ENCODE data around the gene MVD.

DNA sequence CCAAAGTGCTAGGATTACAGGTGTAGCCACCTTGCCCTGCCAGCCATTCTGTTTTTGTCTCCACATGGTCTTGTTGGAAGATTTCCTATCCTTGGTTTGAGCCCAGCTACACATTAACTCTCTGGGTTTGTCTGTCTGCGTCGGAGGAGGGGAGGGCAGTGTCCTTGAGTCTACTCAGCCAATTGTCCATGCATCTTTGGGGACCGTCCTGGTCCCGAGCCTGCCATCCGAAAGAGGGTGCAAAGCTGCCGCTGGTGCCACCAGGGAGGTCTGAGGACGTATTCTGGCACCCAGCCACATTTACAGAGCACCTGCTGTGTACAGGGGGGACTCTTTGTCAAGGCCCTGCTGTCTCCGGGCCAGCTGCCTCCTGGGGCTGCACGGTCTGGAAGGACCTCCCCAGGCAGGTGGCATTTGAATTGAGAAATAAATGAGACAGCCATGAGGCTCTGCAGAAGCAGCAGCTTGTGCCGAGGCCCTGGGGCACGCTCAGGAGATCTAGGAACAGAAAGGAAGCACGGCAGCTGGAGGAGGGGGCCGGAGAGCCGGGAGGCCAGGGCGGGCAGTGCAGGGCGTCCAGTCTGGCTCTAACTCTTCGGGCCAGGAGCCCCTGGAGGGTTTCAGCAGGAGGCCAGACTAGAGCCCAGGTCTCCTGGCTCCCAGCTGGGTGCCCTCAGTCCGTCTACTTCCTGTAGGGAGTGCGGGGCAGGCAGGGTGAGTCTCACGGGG, 13.5 kb downstream of the MVD start:
- no peak for TF ChIP-seq POLR2A (IDR thresholded peaks at IDR 0.05)
- TF ChIP-seq, protein P1, sequence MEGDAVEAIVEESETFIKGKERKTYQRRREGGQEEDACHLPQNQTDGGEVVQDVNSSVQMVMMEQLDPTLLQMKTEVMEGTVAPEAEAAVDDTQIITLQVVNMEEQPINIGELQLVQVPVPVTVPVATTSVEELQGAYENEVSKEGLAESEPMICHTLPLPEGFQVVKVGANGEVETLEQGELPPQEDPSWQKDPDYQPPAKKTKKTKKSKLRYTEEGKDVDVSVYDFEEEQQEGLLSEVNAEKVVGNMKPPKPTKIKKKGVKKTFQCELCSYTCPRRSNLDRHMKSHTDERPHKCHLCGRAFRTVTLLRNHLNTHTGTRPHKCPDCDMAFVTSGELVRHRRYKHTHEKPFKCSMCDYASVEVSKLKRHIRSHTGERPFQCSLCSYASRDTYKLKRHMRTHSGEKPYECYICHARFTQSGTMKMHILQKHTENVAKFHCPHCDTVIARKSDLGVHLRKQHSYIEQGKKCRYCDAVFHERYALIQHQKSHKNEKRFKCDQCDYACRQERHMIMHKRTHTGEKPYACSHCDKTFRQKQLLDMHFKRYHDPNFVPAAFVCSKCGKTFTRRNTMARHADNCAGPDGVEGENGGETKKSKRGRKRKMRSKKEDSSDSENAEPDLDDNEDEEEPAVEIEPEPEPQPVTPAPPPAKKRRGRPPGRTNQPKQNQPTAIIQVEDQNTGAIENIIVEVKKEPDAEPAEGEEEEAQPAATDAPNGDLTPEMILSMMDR (IDR thresholded peaks at IDR 0.05) = no peak
